A549 (cell line): ENCODE data around the gene SETD7. TPM values are rescaled to one million over a fixed set of nuclear protein-coding genes. Genes with fewer than 3 reads are reported as not detected.

Source experiments
- ATAC-seq, 2 experiments: fragments of 200-7000 bp in 1 of 2; fragments of >200 bp in 1 of 2; cut with Nextera tagmentation in 1 of 2; cut with Tn5 transposase in 1 of 2; 3 replicates each; pipeline versions ENCODE4 v1.8.0 to v1.9.1; 2018 to 2020; ENCODE audit warnings: mild to moderate bottlenecking in 1 of 2, moderate library complexity in 1 of 2
- CTCF ChIA-PET: fragments of 300-600 bp; sonication (Branson Sonifier 250); formaldehyde crosslinking; extraction: SDS; loops from one replicate; lab custom pipeline; 2021; ENCODE audit warnings: antibody characterized with exemption, inconsistent platforms; lab: Yijun Ruan, JAX
- POLR2A ChIA-PET: fragments of 350-600 bp; formaldehyde crosslinking; extraction: SDS; loops from one replicate; lab custom pipeline; 2021; ENCODE audit warnings: antibody characterized with exemption, inconsistent platforms; lab: Yijun Ruan, JAX
- DNase-seq, 2 experiments: peaks; one replicate each; pipeline versions ENCODE4 v3.0.0 to v3.0.0-alpha.2; 2011 to 2016; ENCODE audit warnings: low read depth in 1 of 2, low spot score in 1 of 2
- FAIRE-seq: peaks from 2 replicates; lab custom pipeline; 2011; peaks lifted over from hg19 to GRCh38; lab: Jason Lieb, UNC
- H3K27ac ChIP-seq, 2 experiments: fragments of >200 bp; sonication (Bioruptor Twin); formaldehyde crosslinking; 3 replicates each; pipeline ENCODE4 v1.5.1; 2016 to 2017
- H3K4me1 ChIP-seq: fragments of >200 bp; sonication (Bioruptor Twin); formaldehyde crosslinking; 3 replicates; pipeline ENCODE4 v1.6.1; 2016
- H3K4me2 ChIP-seq: fragments of >200 bp; sonication (Bioruptor Twin); formaldehyde crosslinking; 3 replicates; pipeline ENCODE4 v1.6.1; 2016
- H3K4me3 ChIP-seq: fragments of >200 bp; sonication (Bioruptor Twin); formaldehyde crosslinking; 3 replicates; pipeline ENCODE4 v1.5.1; 2016
- H3K9me3 ChIP-seq: fragments of >200 bp; sonication (Bioruptor Twin); formaldehyde crosslinking; 3 replicates; pipeline ENCODE4 v1.6.1; 2016
- ATOH8 ChIP-seq: fragments of 250-450 bp; sonication (Bioruptor Pico); IDR thresholded peaks from 2 replicates; pipeline ENCODE4 v1.5.0; 2020; ENCODE audit warnings: low read depth, mild to moderate bottlenecking, moderate library complexity
- CBX2 ChIP-seq: fragments of 200-600 bp; sonication (generic); IDR thresholded peaks from 2 replicates; pipeline ENCODE4 v1.6.1; 2016; ENCODE audit warnings: low read depth, mild to moderate bottlenecking, borderline replicate concordance
- CEBPB ChIP-seq, 2 experiments: fragments of >200 bp in 1 of 2; sonication (Bioruptor Twin) in 1 of 2; formaldehyde crosslinking in 1 of 2; IDR thresholded peaks; 2 replicates each; pipeline ENCODE4 v1.6.1; 2012 to 2016
- CTCF ChIP-seq: fragments of >200 bp; sonication (Bioruptor Twin); formaldehyde crosslinking; IDR thresholded peaks from 3 replicates; pipeline ENCODE4 v1.5.1; 2016
- EHMT2 ChIP-seq: fragments of 200-600 bp; sonication (generic); IDR thresholded peaks from 2 replicates; pipeline ENCODE4 v1.6.1; 2016; ENCODE audit warnings: antibody characterized with exemption, low read depth, mild to moderate bottlenecking, moderate library complexity
- ELK1 ChIP-seq: fragments of 150-350 bp; IDR thresholded peaks from 2 replicates; pipeline ENCODE4 v1.6.1; 2014; ENCODE audit warnings: low read depth, mild to moderate bottlenecking, low read length
- ESRRA ChIP-seq: fragments of 150-350 bp; IDR thresholded peaks from 2 replicates; pipeline ENCODE4 v1.6.1; 2014; ENCODE audit warnings: mild to moderate bottlenecking, low read length, borderline replicate concordance
- GATA3 ChIP-seq: IDR thresholded peaks from 2 replicates; pipeline ENCODE4 v1.6.1; 2012; ENCODE audit warnings: borderline replicate concordance
- HEYL ChIP-seq: fragments of 250-450 bp; sonication (Bioruptor Pico); IDR thresholded peaks from 2 replicates; pipeline ENCODE4 v1.8.0; 2021; ENCODE audit warnings: mild to moderate bottlenecking, moderate library complexity
- HMGXB4 ChIP-seq: fragments of 250-450 bp; sonication (Bioruptor Pico); IDR thresholded peaks from 2 replicates; pipeline ENCODE4 v1.5.0; 2021; ENCODE audit warnings: mild to moderate bottlenecking, moderate library complexity, borderline replicate concordance
- HOXA7 ChIP-seq: fragments of 250-450 bp; sonication (Bioruptor Pico); IDR thresholded peaks from 2 replicates; pipeline ENCODE4 v1.5.0; 2020; ENCODE audit warnings: mild to moderate bottlenecking, moderate library complexity
- KDM1A ChIP-seq: fragments of 200-600 bp; sonication (generic); IDR thresholded peaks from 2 replicates; pipeline ENCODE4 v1.6.1; 2016; ENCODE audit warnings: low read depth, mild to moderate bottlenecking
- MAFK ChIP-seq: fragments of 450-650 bp; IDR thresholded peaks from 2 replicates; pipeline ENCODE4 v1.6.1; 2014; ENCODE audit not compliant: partially characterized antibody
- MYC ChIP-seq: IDR thresholded peaks from 2 replicates; pipeline ENCODE4 v1.6.1; 2012; ENCODE audit warnings: mild to moderate bottlenecking, inconsistent platforms, low read length, improper control_type of control experiment, borderline replicate concordance
- NFE2L2 ChIP-seq: fragments of 150-350 bp; conservative IDR thresholded peaks from 2 replicates; pipeline ENCODE4 v1.6.1; 2014; ENCODE audit warnings: low read length
- NR3C1 ChIP-seq: fragments of >200 bp; sonication (Bioruptor Twin); formaldehyde crosslinking; IDR thresholded peaks from 3 replicates; pipeline ENCODE4 v1.6.1; 2017
- PBX3 ChIP-seq: IDR thresholded peaks from 2 replicates; pipeline ENCODE4 v1.6.1; 2012
- PHF8 ChIP-seq: fragments of 200-600 bp; sonication (generic); IDR thresholded peaks from 2 replicates; pipeline ENCODE4 v1.6.1; 2016; ENCODE audit warnings: low read depth, mild to moderate bottlenecking, antibody characterized with exemption, moderate library complexity, borderline replicate concordance
- POLR2A ChIP-seq: IDR thresholded peaks from 2 replicates; pipeline ENCODE4 v1.6.1; 2012; ENCODE audit warnings: mild to moderate bottlenecking, low read length
- RAD21 ChIP-seq, 2 experiments: fragments of >200 bp in 1 of 2; sonication (Bioruptor Twin) in 1 of 2; formaldehyde crosslinking in 1 of 2; IDR thresholded peaks in 1 of 2; conservative IDR thresholded peaks in 1 of 2; 2 replicates in 1 of 2; 3 replicates in 1 of 2; pipeline ENCODE4 v1.6.1; 2012 to 2018; ENCODE audit warnings: inconsistent platforms in 1 of 2
- SMC3 ChIP-seq: fragments of >200 bp; sonication (Bioruptor Twin); formaldehyde crosslinking; IDR thresholded peaks from 3 replicates; pipeline ENCODE4 v1.6.1; 2018; ENCODE audit warnings: inconsistent platforms
- TFCP2L1 ChIP-seq: fragments of 250-450 bp; sonication (Bioruptor Pico); IDR thresholded peaks from 2 replicates; pipeline ENCODE4 v1.5.0; 2021; ENCODE audit warnings: mild to moderate bottlenecking
- TP53 ChIP-seq: fragments of 250-450 bp; sonication (Bioruptor Pico); IDR thresholded peaks from 2 replicates; pipeline ENCODE4 v1.5.0; 2021; ENCODE audit warnings: mild to moderate bottlenecking, moderate library complexity
- ZNF302 ChIP-seq: fragments of 250-450 bp; sonication (Bioruptor Pico); IDR thresholded peaks from 2 replicates; pipeline ENCODE4 v1.9.0; 2021; ENCODE audit warnings: inconsistent platforms, mild to moderate bottlenecking, moderate library complexity
- WGBS: methylation state at CpG from one replicate; pipeline ENCODE4 v1.1.6; 2017; ENCODE audit errors: missing lambda C conversion rate; 5-methylcytosine and 5-hydroxymethylcytosine counted together
- polyA plus RNA-seq, 4 experiments: library from polyadenylated mRNA; depleted of rRNA in 3 of 4; stranded (reverse); fragments of >200 nt; fragmentation: RNase III in 1 of 4; extraction: RNeasy Plus Mini Kit Qiagen cat#74134 plus additional on column Dnase treatment in 1 of 4; gene quantifications; 2 replicates in 3 of 4; 3 replicates in 1 of 4; pipeline ENCODE4 v1.2.3, GENCODE V29; 2011 to 2017

SETD7 gene
- polyA plus RNA-seq, 2 of the 4 experiments (the other 2 are of a cell fraction) = 30.6 to 39.1 TPM

GRCh38 chr4:139472852-139473251 is 83.2 kb downstream of the SETD7 start:
- no peak overlapping the region for H3K4me2 ChIP-seq
- ChIA-PET CTCF (interaction anchor here (0.7 kb wide), 1 partner anchor 58 kb away, joined by 3 read pairs; no protein-coding TSS in a partner anchor), POLR2A (no interaction called here)
- FAIRE-seq (no peak), DNase-seq (no peak), ATAC-seq (no peak)
- H3K4me3 ChIP-seq = no peak overlapping the region
- no peak for TF ChIP-seq KDM1A
- no peak for TF ChIP-seq SMC3
- TF ChIP-seq MYC = no peak
- TF ChIP-seq MAFK = peak; percentile 77
- 88% methylated on average over 3 of the region's 3 CpGs for WGBS
- H3K9me3 ChIP-seq = no peaks in the 10 kb centered on the region
- H3K4me1 ChIP-seq = no peaks in the 10 kb centered on the region
- H3K27ac ChIP-seq = no peak overlapping the region

GRCh38 chr4:139470997-139471665 is 84.9 kb downstream of the SETD7 start:
- 98% methylated on average over 5 of the region's 6 CpGs for WGBS
- no peak overlapping the region for H3K4me3 ChIP-seq
- ATAC-seq (no peak), DNase-seq (no peak), FAIRE-seq (no peak)
- no peak overlapping the region for H3K4me2 ChIP-seq
- POLR2A ChIA-PET = no interaction called here
- no peaks in the 10 kb centered on the region for H3K9me3 ChIP-seq
- H3K27ac ChIP-seq = no peak overlapping the region
- TF ChIP-seq POLR2A = no peak
- TF ChIP-seq CTCF = no peak
- no peak for TF ChIP-seq EHMT2
- no peak for TF ChIP-seq PHF8
- TF ChIP-seq HEYL (CRISPR knock-in tag) = no peak
- TF ChIP-seq SMC3 = no peak
- TF ChIP-seq TFCP2L1 (CRISPR knock-in tag) = no peak
- no peak for TF ChIP-seq NR3C1
- no peak for TF ChIP-seq HMGXB4
- no peak for TF ChIP-seq TP53
- TF ChIP-seq ATOH8 (CRISPR knock-in tag) = no peak
- TF ChIP-seq ZNF302 (CRISPR knock-in tag) = no peak
- TF ChIP-seq GATA3 = no peak
- TF ChIP-seq KDM1A = no peak
- no peak for TF ChIP-seq CEBPB (IDR thresholded peaks at IDR 0.05)
- TF ChIP-seq NFE2L2 = no peak
- no peak for TF ChIP-seq RAD21 (conservative IDR thresholded peaks at IDR 0.05 in 1 of 2, IDR thresholded peaks at IDR 0.05 in 1 of 2)
- TF ChIP-seq HOXA7 (CRISPR knock-in tag) = no peak
- no peaks in the 10 kb centered on the region for H3K4me1 ChIP-seq
- CTCF ChIA-PET = interaction anchor here (0.7 to 1.8 kb wide), 2 partner anchors 11 to 12 kb away, joined by 3 to 6 read pairs; no protein-coding TSS in a partner anchor

- POLR2A ChIA-PET = no interaction called here
- CTCF ChIA-PET = interaction anchor here (0.7 to 1.8 kb wide), 2 partner anchors 10 to 13 kb away, joined by 3 to 6 read pairs; no protein-coding TSS in a partner anchor
- TF ChIP-seq ESRRA = no peak
- TF ChIP-seq HMGXB4 = no peak
- TF ChIP-seq NFE2L2 = no peak
- no peak for TF ChIP-seq TP53
- TF ChIP-seq CBX2 = no peak
- no peak for TF ChIP-seq PBX3
- TF ChIP-seq RAD21 (conservative IDR thresholded peaks at IDR 0.05 in 1 of 2, IDR thresholded peaks at IDR 0.05 in 1 of 2) = no peak
- no peak for TF ChIP-seq ELK1
Measured at GRCh38 chr4:139470295-139470694, 85.7 kb downstream of the SETD7 start.

More at GRCh38 chr4:139470295-139470694, 85.7 kb downstream of the SETD7 start:
- H3K4me2 ChIP-seq = no peak overlapping the region
- no peak overlapping the region for H3K4me3 ChIP-seq
- H3K9me3 ChIP-seq = no peaks in the 10 kb centered on the region
- no peaks in the 10 kb centered on the region for H3K4me1 ChIP-seq
- no peak for FAIRE-seq
- no peak for ATAC-seq
- no peak for DNase-seq
- no peak overlapping the region for H3K27ac ChIP-seq
